GM12878 (cell line): ENCODE measurements around the gene AGAP3. TPM values are rescaled to one million over a fixed set of nuclear protein-coding genes. Genes with fewer than 3 reads are reported as not detected.

Source experiments
- ATAC-seq: fragments of 200-7000 bp; cut with Tn5 transposase; 3 replicates; pipeline ENCODE4 v1.9.1; 2020; ENCODE audit warnings: mild to moderate bottlenecking, moderate library complexity
- BruUV-seq: library from RNA; stranded (reverse); fragments of 400-500 nt; replicated peaks from 2 replicates; lab custom pipeline; 2021; lab: Mats Ljungman, UMichigan
- CTCF ChIA-PET: fragments of 300-600 bp; sonication (Branson Sonifier 250); formaldehyde crosslinking; extraction: SDS; loops from one replicate; lab custom pipeline; 2021; ENCODE audit warnings: inconsistent platforms; lab: Yijun Ruan, JAX
- POLR2A ChIA-PET: fragments of 350-600 bp; formaldehyde crosslinking; extraction: SDS; loops from one replicate; lab custom pipeline; 2021; ENCODE audit warnings: inconsistent platforms; lab: Charles Lee
- RAD21 ChIA-PET: fragments of 300-600 bp; sonication (Branson Sonifier 250); formaldehyde crosslinking; loops from one replicate; lab custom pipeline; 2023; ENCODE audit warnings: antibody characterized with exemption; ENCODE audit not compliant: unreplicated experiment; lab: Charles Lee
- SMC1A ChIA-PET: fragments of 300-600 bp; sonication (Branson Sonifier 250); formaldehyde crosslinking; loops from one replicate; lab custom pipeline; 2023; ENCODE audit not compliant: unreplicated experiment, uncharacterized antibody; lab: Charles Lee
- DNase-seq: peaks from one replicate; pipeline ENCODE4 v3.0.0-alpha.2; 2011; ENCODE audit warnings: low read depth, low spot score
- FAIRE-seq: peaks from 3 replicates; lab custom pipeline; 2011; peaks lifted over from hg19 to GRCh38; lab: Jason Lieb, UNC
- H2AFZ ChIP-seq: 2 replicates; pipeline ENCODE4 v1.6.0; 2011; ENCODE audit warnings: low read depth, low read length, control low read depth; ENCODE audit not compliant: control insufficient read depth
- H3K27ac ChIP-seq: 2 replicates; pipeline ENCODE4 v1.5.1; 2011; ENCODE audit warnings: control low read depth; ENCODE audit not compliant: control insufficient read depth, insufficient read depth
- H3K27me3 ChIP-seq, 2 experiments: replicated peaks in 1 of 2; 2 replicates each; pipeline versions ENCODE4 v1.6.0 to v1.6.1; 2011; ENCODE audit warnings: low read length in 1 of 2; ENCODE audit not compliant: control insufficient read depth in 2 of 2, insufficient read depth in 2 of 2
- H3K36me3 ChIP-seq, 2 experiments: 2 replicates each; pipeline ENCODE4 v1.5.1; 2011; ENCODE audit warnings: low read length in 1 of 2; ENCODE audit not compliant: control insufficient read depth in 2 of 2, insufficient read depth in 2 of 2
- H3K4me1 ChIP-seq: 2 replicates; pipeline ENCODE4 v1.6.1; 2011; ENCODE audit warnings: mild to moderate bottlenecking, low read length, moderate library complexity, mixed read lengths; ENCODE audit not compliant: control insufficient read depth, insufficient read depth
- H3K4me2 ChIP-seq: 2 replicates; pipeline ENCODE4 v1.6.0; 2011; ENCODE audit warnings: control low read depth; ENCODE audit not compliant: control insufficient read depth, insufficient read depth
- H3K4me3 ChIP-seq: fragments of 200-600 bp; sonication (generic); 2 replicates; pipeline ENCODE4 v1.5.1; 2016
- H3K79me2 ChIP-seq: 2 replicates; pipeline ENCODE4 v1.6.0; 2011; ENCODE audit warnings: low read length; ENCODE audit not compliant: control insufficient read depth, insufficient read depth
- H3K9ac ChIP-seq: 2 replicates; pipeline ENCODE4 v1.8.0; 2011; ENCODE audit warnings: low read length, control low read depth, mixed read lengths; ENCODE audit not compliant: control insufficient read depth, insufficient read depth
- H3K9me3 ChIP-seq: replicated peaks from 3 replicates; pipeline ENCODE4 v1.5.1; 2011; ENCODE audit warnings: mild to moderate bottlenecking, low read length; ENCODE audit not compliant: control insufficient read depth, insufficient read depth
- H4K20me1 ChIP-seq: 2 replicates; pipeline ENCODE4 v1.6.0; 2011; ENCODE audit not compliant: control insufficient read depth, insufficient read depth
- CBX5 ChIP-seq: sonication (generic); IDR thresholded peaks from 2 replicates; pipeline ENCODE4 v1.6.1; 2016; ENCODE audit warnings: low read depth, moderate library complexity, mild to moderate bottlenecking, inconsistent platforms
- E4F1 ChIP-seq: fragments of 450-650 bp; IDR thresholded peaks from 2 replicates; pipeline ENCODE4 v1.6.1; 2018; ENCODE audit warnings: borderline replicate concordance, mild to moderate bottlenecking; ENCODE audit not compliant: partially characterized antibody
- EGR1 ChIP-seq, 2 experiments: IDR thresholded peaks; 1 replicate in 1 of 2; 2 replicates in 1 of 2; pipeline ENCODE4 v1.6.1; 2011 to 2012; ENCODE audit warnings: low read depth in 2 of 2, low read length in 2 of 2, borderline replicate concordance in 1 of 2, mild to moderate bottlenecking in 1 of 2, moderate library complexity in 1 of 2
- FOXM1 ChIP-seq: IDR thresholded peaks from 2 replicates; pipeline ENCODE4 v1.6.1; 2012; ENCODE audit warnings: low read depth, mild to moderate bottlenecking, inconsistent platforms, low read length, moderate library complexity
- JUNB ChIP-seq: IDR thresholded peaks from 2 replicates; pipeline ENCODE4 v1.6.1; 2016; ENCODE audit warnings: antibody characterized with exemption, mild to moderate bottlenecking
- NBN ChIP-seq: fragments of 450-650 bp; IDR thresholded peaks from 2 replicates; pipeline ENCODE4 v1.6.1; 2016
- PBX3 ChIP-seq: IDR thresholded peaks from 2 replicates; pipeline ENCODE4 v1.6.1; 2011; ENCODE audit warnings: mild to moderate bottlenecking, low read depth, low read length, moderate library complexity; ENCODE audit not compliant: insufficient replicate concordance
- PKNOX1 ChIP-seq: fragments of 450-650 bp; IDR thresholded peaks from 2 replicates; pipeline ENCODE4 v1.6.1; 2016; ENCODE audit warnings: mild to moderate bottlenecking
- POLR2AphosphoS5 ChIP-seq: IDR thresholded peaks from 2 replicates; pipeline ENCODE4 v1.6.1; 2011; ENCODE audit warnings: mild to moderate bottlenecking, low read length, inconsistent platforms
- RAD51 ChIP-seq: fragments of 450-650 bp; IDR thresholded peaks from 2 replicates; pipeline ENCODE4 v1.6.1; 2016; ENCODE audit warnings: moderate library complexity, mild to moderate bottlenecking, inconsistent platforms
- SIX5 ChIP-seq: IDR thresholded peaks from 2 replicates; pipeline ENCODE4 v1.6.1; 2011; ENCODE audit warnings: mild to moderate bottlenecking, low read depth, low read length, moderate library complexity; ENCODE audit not compliant: severe bottlenecking
- SREBF1 ChIP-seq: IDR thresholded peaks from 2 replicates; pipeline ENCODE4 v1.6.1; 2012; ENCODE audit warnings: mild to moderate bottlenecking, low read length
- ZNF217 ChIP-seq: fragments of 450-650 bp; IDR thresholded peaks from 2 replicates; pipeline ENCODE4 v1.6.1; 2017; ENCODE audit warnings: antibody characterized with exemption, mild to moderate bottlenecking
- ZNF622 ChIP-seq: fragments of 450-650 bp; IDR thresholded peaks from 2 replicates; pipeline ENCODE4 v1.6.1; 2017; ENCODE audit warnings: mild to moderate bottlenecking, inconsistent platforms
- ZNF687 ChIP-seq: fragments of 450-650 bp; IDR thresholded peaks from 2 replicates; pipeline ENCODE4 v1.6.1; 2017; ENCODE audit warnings: mild to moderate bottlenecking, moderate library complexity
- WGBS: methylation state at CpG from one replicate; pipeline ENCODE4 v1.1.6; 2016; ENCODE audit warnings: low lambda C conversion rate; ENCODE audit not compliant: insufficient replicate concordance, insufficient coverage; ENCODE audit errors: missing lambda C conversion rate; 5-methylcytosine and 5-hydroxymethylcytosine counted together
- in situ Hi-C: fragments of 300-500 bp; cut with MboI; formaldehyde crosslinking; loops from 9 replicates; pipeline ENCODE4 v1.14.3; 2018; ENCODE audit warnings: mixed read lengths
- intact Hi-C: fragments of 100-400 bp; cut with micrococcal nuclease; formaldehyde crosslinking; loops from one replicate; pipeline ENCODE4 v1.14.2; 2022; ENCODE audit not compliant: unreplicated experiment
- polyA plus RNA-seq, 11 experiments: library from polyadenylated mRNA; depleted of rRNA in 4 of 11; unstranded in 6 of 11; stranded (reverse) in 5 of 11; fragments of >200 nt; fragmentation: Nextera tagmentation in 4 of 11; fragmentation: Illumina TruSeq in 1 of 11; extraction: Ambion mirVana in 4 of 11; extraction: Trizol in 1 of 11; gene quantifications; 1 replicate in 1 of 11; 2 replicates in 10 of 11; pipeline versions ENCODE4 v1.2.1 to v1.2.3, GENCODE V29; 2011 to 2016; ENCODE audit warnings: inconsistent platforms in 2 of 11, missing spikeins in 2 of 11, low read depth in 1 of 11
- total RNA-seq, 4 experiments: library from RNA; depleted of rRNA in 3 of 4; stranded (reverse); fragments of >200 nt in 3 of 4; fragmentation: Illumina TruSeq in 1 of 4; extraction: Trizol in 1 of 4; gene quantifications; 2 replicates each; pipeline versions ENCODE4 v1.2.1 to v1.2.3, GENCODE V29; 2013 to 2021

The AGAP3 gene
- total and polyA plus RNA-seq, 10 of the 15 experiments (the other 5 are each of a cell fraction or from before 2014, with no cell fraction given): 1.8 to 68.1 (median 15.7) TPM

GRCh38 chr7:151179946-151180345 is 93.7 kb downstream of the AGAP3 start:
- RAD21 ChIA-PET: no interaction called here
- no TSS peak for BruUV-seq
- SMC1A ChIA-PET: no interaction called here
- no peaks in the 10 kb centered on the region for H3K79me2 ChIP-seq
- FAIRE-seq (no peak), DNase-seq (no peak), ATAC-seq (no peak)
- POLR2A ChIA-PET: no interaction called here
- peaks cover 0 to 4% of the 10 kb centered on the region in 2 experiments; a peak in 3 of 4 replicates for H3K27me3 ChIP-seq
- intact Hi-C loops (no loop called here), in situ Hi-C loops (no loop called here)
- H3K9me3 ChIP-seq: no peaks in the 10 kb centered on the region
- no peaks in the 10 kb centered on the region for H3K36me3 ChIP-seq
- no peaks in the 10 kb centered on the region for H3K4me1 ChIP-seq
- CTCF ChIA-PET: interaction anchor here (1.7 kb wide), 1 partner anchor 14 kb away, joined by 5 read pairs; no protein-coding TSS in a partner anchor
- H4K20me1 ChIP-seq: no peaks in the 10 kb centered on the region
- H3K9ac ChIP-seq: no peak overlapping the region
- no peak overlapping the region for H3K4me3 ChIP-seq
- no peak overlapping the region for H2AFZ ChIP-seq
- WGBS: 3% methylated on average over 4 of the region's 4 CpGs
- H3K4me2 ChIP-seq: no peak overlapping the region
- no peak overlapping the region for H3K27ac ChIP-seq
- TF ChIP-seq E4F1 (no peak), ZNF217 (no peak), PBX3 (no peak), FOXM1 (no peak), JUNB (no peak), POLR2AphosphoS5 (no peak), ZNF622 (no peak), SREBF1 (no peak), CBX5 (no peak), ZNF687 (no peak), NBN (no peak), PKNOX1 (no peak), RAD51 (no peak), SIX5 (no peak), EGR1 (IDR thresholded peaks at IDR 0.05; ENCODE audit: borderline replicate concordance in 1 of 2, low read depth in 2 of 2, low read length in 2 of 2) (no peak)
